HCT116 (cell line): ENCODE measurements around the gene TRPM4. TPM values are rescaled to one million over a fixed set of nuclear protein-coding genes. Genes with fewer than 3 reads are reported as not detected.

ENCODE experiments used
- REST ChIP-seq: IDR thresholded peaks from 2 replicates; pipeline ENCODE4 v1.6.1; 2012; ENCODE audit warnings: low read depth
- ZNF274 ChIP-seq: fragments of 200-500 bp; sonication (Bioruptor generic); IDR thresholded peaks from 2 replicates; pipeline ENCODE4 v1.6.1; 2014; ENCODE audit warnings: mild to moderate bottlenecking, low read depth, low read length, inconsistent platforms
- total RNA-seq: library from RNA; stranded (reverse); gene quantifications from one replicate; pipeline ENCODE4 v1.2.1, GENCODE V29; 2021; ENCODE audit not compliant: unreplicated experiment

TRPM4 gene
- total RNA-seq, 1 experiment from 2014 or later, result 44.2 TPM

GRCh38 chr19:49256691-49257090 is 99.1 kb downstream of the TRPM4 start (continued):
- no peak for TF ChIP-seq ZNF274
- no peak for TF ChIP-seq REST

Other genes starting within 250 kb of the TRPM4 start
- 8.6 TPM for gene DHDH, start 224.1 kb upstream of the TRPM4 start, total RNA-seq
- 96.4 TPM for gene BAX, start 202.9 kb upstream of the TRPM4 start, total RNA-seq
- gene FTL, start 192.5 kb upstream of the TRPM4 start, total RNA-seq, result 1,885 TPM
- 50.7 TPM for gene GYS1, start 164.5 kb upstream of the TRPM4 start, total RNA-seq
- gene RUVBL2, start 163.9 kb upstream of the TRPM4 start, total RNA-seq, result 270 TPM
- 3.7 TPM for gene LHB, start 140.7 kb upstream of the TRPM4 start, total RNA-seq
- not detected for gene CGB3, start 133.5 kb upstream of the TRPM4 start, total RNA-seq
- gene CGB2, start 125.9 kb upstream of the TRPM4 start, total RNA-seq, result 5.0 TPM
- gene CGB1, start 120.9 kb upstream of the TRPM4 start, total RNA-seq, result 0.76 TPM
- gene CGB5, start 113.9 kb upstream of the TRPM4 start, total RNA-seq, result not detected
- gene CGB8, start 108.7 kb upstream of the TRPM4 start, total RNA-seq, result 0.34 TPM
- gene CGB7, start 100.0 kb upstream of the TRPM4 start, total RNA-seq, result 5.4 TPM
- 1.7 TPM for gene NTF4, start 93.0 kb upstream of the TRPM4 start, total RNA-seq
- not detected for gene KCNA7, start 85.1 kb upstream of the TRPM4 start, total RNA-seq
- 236 TPM for gene SNRNP70, start 72.3 kb upstream of the TRPM4 start, total RNA-seq
- gene LIN7B, start 43.4 kb upstream of the TRPM4 start, total RNA-seq, result 7.2 TPM
- 2.2 TPM for gene C19orf73, start 38.6 kb upstream of the TRPM4 start, total RNA-seq
- 28.1 TPM for gene PPFIA3, start 38.2 kb upstream of the TRPM4 start, total RNA-seq
- gene HRC, start 2.4 kb upstream of the TRPM4 start, total RNA-seq, result not detected
- 5.0 TPM for gene SLC6A16, start 167.4 kb downstream of the TRPM4 start, total RNA-seq
- 0.76 TPM for gene CD37, start 177.6 kb downstream of the TRPM4 start, total RNA-seq
- gene TEAD2, start 204.6 kb downstream of the TRPM4 start, total RNA-seq, result 31.9 TPM
- gene DKKL1, start 206.1 kb downstream of the TRPM4 start, total RNA-seq, result 1.0 TPM
- gene KASH5, start 230.5 kb downstream of the TRPM4 start, total RNA-seq, result not detected